Thyroid gland (tissue), 4 donors: Measurements from ENCODE around the gene PTPRC.

Source experiments
- POLR2A ChIP-seq, 2 donors: fragments of 450-650 bp; IDR thresholded peaks; one replicate each; pipeline ENCODE4 v1.6.1; 2017; ENCODE audit warnings: antibody characterized with exemption in 2 of 2, mild to moderate bottlenecking in 2 of 2, moderate library complexity in 1 of 2
- TF ChIP-seq, protein P1 (sequence below), 6 experiments: fragments of 200-600 bp in 3 of 6; fragments of 450-650 bp in 3 of 6; sonication (generic) in 3 of 6; IDR thresholded peaks; one replicate each; pipeline ENCODE4 v1.5.1; 2016 to 2019; ENCODE audit warnings: antibody characterized with exemption in 6 of 6, mild to moderate bottlenecking in 2 of 6, inconsistent platforms in 1 of 6, moderate library complexity in 1 of 6

DNA sequence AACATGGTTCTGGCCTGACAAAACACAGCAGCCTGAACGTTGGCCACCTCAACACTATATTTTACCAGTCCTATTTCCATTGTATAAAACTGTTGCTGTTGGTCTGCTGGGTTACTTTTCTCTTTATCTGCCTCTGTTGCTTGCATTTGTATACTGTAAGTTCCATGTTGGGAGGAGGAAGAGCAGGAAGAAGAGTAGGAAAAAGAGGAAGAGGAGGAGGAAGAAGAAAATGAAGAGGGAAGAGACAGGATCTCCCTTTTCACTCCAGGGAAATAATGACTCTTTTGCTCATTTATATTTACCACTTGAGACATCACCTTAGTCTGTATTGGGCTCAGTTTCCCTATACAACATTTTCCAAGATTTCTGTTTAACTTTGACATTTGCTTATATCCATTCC lies 134.2 kb downstream of the PTPRC start:
- TF ChIP-seq, protein P1, sequence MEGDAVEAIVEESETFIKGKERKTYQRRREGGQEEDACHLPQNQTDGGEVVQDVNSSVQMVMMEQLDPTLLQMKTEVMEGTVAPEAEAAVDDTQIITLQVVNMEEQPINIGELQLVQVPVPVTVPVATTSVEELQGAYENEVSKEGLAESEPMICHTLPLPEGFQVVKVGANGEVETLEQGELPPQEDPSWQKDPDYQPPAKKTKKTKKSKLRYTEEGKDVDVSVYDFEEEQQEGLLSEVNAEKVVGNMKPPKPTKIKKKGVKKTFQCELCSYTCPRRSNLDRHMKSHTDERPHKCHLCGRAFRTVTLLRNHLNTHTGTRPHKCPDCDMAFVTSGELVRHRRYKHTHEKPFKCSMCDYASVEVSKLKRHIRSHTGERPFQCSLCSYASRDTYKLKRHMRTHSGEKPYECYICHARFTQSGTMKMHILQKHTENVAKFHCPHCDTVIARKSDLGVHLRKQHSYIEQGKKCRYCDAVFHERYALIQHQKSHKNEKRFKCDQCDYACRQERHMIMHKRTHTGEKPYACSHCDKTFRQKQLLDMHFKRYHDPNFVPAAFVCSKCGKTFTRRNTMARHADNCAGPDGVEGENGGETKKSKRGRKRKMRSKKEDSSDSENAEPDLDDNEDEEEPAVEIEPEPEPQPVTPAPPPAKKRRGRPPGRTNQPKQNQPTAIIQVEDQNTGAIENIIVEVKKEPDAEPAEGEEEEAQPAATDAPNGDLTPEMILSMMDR (IDR thresholded peaks at IDR 0.05): no peak
- TF ChIP-seq POLR2A (IDR thresholded peaks at IDR 0.05): no peak
